ENCODE data around the gene CREBL2.
A peak's percentile ranks its signal among the peaks of the same experiment; 100 is the strongest.
"Not testable (repeated sequence)": the region's sequence is repeated elsewhere in the genome, so short reads cannot be mapped to it uniquely, and the experiment has no call there.

CREBL2 gene

GRCh38 chr12:12598864-12599263 lies 12.8 kb upstream of the CREBL2 start:
- no peak for DNase-seq (ENCODE audit: low spot score)

DNA sequence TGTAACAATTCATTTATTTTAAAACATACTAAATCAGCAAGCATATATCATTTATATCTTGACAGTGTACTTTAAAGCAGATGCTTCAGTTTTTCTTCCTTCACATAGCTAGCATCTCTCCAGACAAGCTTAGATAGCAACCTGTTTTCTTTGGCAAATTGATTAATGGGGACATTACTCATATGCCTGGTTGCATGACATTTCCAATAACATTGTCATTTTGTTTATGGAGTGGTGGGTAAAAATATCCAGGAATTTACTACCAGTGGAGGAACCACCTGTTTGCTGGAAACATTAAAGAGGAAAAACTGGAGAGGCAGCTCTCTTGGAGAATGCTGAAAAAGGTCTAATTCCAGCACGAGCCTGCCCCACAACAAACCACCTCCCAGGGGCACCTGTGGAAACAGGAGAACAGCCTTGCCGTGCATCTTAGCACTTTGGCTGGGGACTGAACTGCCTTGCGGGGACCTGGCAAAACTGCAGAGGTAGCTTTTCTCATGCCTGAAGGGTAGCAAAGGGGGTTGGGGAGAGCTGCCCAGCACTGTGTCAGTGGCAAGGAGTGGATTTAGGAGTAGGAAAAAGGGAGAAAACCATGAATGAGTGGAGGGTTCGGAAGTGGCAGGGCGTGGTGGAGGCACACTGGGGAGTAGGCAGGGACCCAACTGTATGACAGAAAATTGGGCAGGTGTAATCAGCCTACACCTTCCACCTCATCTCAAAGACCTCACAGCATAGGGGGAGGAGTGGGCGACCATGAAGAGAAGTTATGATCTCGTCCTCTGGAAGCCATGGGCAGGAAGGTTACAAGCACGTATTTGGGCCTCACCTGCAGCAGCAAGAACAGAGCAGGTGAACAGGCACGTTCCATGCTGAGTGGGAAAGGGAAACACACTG lies 11.7 kb upstream of the CREBL2 start:
- DNase-seq (ENCODE audit: low spot score), result no peak

DNA sequence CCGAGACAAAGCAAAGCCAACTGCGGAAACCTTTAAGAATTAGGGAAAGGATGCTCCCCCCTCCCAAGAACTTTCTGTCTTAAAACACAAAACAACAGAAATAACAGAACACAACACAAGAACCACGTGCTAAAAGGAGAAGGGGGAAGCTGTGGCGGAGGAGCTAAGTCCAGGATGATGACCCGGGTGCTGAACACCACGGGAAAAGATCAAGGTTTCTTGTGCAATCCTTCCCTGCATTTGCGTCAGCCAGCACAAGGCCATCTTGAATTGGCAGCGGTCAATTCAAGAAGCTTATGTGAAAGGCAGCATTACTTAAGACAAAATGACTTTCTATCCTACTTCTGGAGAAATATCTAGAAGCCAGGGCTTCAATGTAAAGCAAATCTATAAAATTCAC lies 11.0 kb upstream of the CREBL2 start:
- DNase-seq (ENCODE audit: low spot score), result no peak

GRCh38 chr12:12604740-12605139 lies 6.9 kb upstream of the CREBL2 start:
- DNase-seq (ENCODE audit: low spot score), result no peak

GRCh38 chr12:12606781-12607589 lies 4.7 kb upstream of the CREBL2 start:
- no peak for DNase-seq (ENCODE audit: low spot score)

DNA sequence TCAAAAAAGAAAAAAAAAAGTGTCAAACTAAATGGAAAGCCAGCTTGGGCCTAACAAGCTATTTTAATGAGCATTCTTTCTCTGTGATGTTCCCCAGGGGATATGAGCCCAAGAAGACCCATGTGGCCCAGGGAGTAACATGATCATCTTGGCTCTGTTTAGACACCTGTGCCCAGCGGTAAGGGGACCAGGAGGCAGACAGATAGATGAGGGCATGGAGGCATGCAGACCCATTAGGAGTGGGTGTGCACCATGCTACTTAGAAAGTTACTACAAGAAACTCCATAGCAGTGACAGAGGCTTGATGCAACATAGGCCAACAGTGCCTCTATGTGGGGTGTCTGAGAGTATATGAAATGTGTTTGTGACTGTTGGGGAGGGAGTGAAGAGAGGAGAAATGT lies 3.1 kb upstream of the CREBL2 start:
- DNase-seq (ENCODE audit: low spot score), result peak; percentile 41

- no peak for DNase-seq (ENCODE audit: low spot score)
Measured at GRCh38 chr12:12609692-12610091, 2.0 kb upstream of the CREBL2 start.

DNA sequence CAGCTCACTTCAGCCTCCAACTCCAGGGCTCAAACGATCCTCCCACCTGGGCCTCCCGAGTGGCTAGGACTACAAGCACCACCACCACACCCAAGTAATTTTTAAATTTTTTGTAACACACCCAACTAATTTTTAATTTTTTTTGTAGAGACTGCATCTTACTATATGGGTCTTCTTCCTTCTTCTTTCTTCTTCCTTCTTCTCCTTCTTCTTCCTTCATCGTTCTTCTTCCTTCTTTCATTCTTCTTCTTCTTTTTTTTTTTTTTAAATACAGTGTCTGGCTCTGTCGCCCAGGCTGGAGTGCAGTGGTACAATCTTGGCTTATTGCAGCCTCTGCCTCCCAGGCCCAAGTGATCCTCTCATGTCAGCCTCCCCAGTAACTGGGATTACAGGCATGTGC lies 965 bp upstream of the CREBL2 start:
- DNase-seq (ENCODE audit: low spot score), result no peak

DNA sequence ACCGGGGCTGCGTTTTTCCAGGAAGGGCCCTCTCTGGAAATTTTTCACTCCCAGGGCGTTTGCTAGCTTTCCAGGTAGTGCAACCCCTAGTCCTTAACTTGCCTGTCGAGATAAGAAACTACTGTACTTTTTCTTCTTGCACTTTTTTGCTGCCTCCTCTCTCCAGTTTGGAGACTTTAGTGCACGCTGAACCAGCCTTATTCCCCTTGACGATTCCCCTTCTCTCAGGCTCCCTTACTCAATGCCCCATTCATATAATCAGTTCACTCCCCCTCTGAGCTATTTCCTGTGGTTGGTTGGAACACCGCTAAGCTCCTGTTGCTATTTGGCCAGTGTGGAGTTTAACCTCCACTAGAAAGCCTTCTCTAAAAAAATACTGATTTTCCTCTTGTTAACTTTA lies 682 bp downstream of the CREBL2 start:
- peak; percentile 76 for DNase-seq (ENCODE audit: low spot score)

GRCh38 chr12:12613344-12613743 lies 1.7 kb downstream of the CREBL2 start:
- peak; percentile 26 for DNase-seq (ENCODE audit: low spot score)

GRCh38 chr12:12614342-12614741 lies 2.7 kb downstream of the CREBL2 start:
- no peak for DNase-seq (ENCODE audit: low spot score)

DNA sequence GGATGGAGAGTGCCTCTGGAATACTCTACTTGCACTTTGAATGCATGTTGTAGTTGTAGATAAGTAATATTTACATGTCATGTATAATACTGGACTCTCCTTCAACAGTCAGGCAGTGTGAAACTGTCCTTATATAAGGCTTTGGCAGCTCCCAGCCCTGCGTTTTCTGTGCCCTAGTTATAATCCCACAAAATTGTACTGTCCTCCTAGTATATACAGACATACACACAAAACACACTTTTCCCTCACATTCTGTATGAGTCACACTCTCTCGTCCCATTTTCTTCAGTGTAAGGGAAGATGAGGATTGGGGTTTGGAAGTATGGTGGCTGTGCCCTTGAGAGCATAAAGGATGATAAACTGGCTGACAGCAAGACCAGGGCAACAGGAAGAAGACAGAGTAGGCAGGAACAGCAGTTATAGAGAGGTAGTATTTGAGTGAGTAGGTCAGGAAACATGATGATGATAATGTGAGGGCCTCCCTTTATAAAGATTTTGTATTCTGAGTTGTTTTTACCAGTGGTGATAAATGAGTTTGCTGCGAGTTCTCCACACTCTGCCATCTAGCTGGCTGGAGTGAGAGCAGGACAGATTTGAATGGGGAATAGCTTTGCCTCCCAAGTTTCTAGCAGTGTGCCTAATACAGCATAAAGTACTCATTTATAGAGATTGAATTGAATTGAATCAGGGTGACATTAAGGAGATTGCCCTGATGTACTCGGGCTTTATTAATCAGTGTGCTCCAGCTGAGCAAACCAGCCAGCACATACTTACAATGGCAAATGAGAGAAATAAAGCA lies 5.0 kb downstream of the CREBL2 start:
- DNase-seq (ENCODE audit: low spot score), result peak; percentile 63

- DNase-seq (ENCODE audit: low spot score), result not testable (repeated sequence)
Measured at GRCh38 chr12:12618064-12618463, 6.4 kb downstream of the CREBL2 start.

DNA sequence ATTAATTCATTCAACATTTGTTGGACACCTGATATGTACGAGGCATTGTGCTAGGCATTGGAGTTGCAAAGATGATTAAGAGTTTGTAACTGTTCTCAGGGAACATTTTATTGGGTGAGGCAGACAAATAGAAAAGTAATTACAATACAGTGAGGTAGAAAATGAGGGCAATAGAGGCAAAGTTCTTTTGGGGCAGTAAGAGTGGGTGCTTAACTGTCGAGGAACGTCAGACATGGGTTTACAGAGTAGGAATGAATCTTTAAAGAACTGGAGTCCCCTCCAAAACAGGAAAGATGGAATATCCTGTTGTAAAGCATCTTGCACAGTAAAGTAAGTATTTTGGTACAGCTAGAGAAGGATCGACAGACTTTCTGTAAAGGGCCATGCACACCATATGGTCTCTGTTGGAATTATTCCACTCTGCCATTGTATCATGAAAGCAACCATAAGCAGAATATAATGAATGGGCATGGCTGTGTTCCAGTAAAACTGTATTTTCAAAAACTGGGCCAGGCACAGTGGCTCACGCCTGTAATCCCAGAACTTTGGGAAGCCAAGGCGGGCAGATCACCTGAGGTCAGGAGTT lies 9.1 kb downstream of the CREBL2 start:
- DNase-seq (ENCODE audit: low spot score), result peak; percentile 91

DNA sequence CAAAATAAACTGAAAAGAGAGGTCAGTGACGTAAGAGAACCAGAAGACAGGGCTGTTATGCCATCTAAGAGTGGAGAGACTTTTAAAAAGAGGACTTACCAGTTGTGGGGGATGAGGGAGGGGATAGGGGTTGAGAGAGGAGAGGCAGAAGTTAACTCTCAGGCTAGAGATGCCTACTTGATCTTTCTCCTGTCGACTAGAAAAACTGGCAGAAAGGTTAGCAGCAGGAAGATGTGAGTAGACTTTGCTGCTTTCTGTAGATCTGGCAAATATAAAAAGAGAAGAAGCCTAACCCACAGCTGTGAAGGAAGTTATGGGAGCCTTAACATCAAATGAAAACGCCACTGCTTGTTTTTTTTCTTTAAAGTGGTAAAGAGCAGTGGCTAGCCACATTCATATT lies 10.7 kb downstream of the CREBL2 start:
- no peak for DNase-seq (ENCODE audit: low spot score)

DNA sequence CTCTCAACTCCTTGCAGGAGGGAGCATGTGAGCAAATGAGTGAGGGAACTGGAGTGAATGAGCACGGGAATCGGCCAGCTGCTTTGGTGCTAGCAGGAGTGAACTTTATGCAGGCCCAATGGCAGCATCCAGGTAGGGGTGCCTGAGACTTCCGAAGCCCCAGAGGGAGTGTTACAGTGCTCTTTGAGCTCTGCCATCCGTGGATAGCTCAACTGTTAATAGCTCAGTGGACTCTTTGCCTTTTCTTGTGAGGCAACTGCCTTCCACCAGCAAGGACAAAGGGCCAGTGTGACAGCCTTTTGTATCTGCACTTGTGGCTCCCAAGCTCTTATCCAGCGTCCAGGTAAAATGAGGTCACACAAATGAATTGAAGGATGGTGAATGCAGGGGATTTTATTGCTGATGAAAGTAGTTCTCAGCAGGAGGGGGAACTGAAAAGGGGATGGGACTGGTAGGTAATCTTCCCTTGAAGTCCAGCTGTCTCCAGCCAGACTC lies 12.9 kb downstream of the CREBL2 start:
- no peak for DNase-seq (ENCODE audit: low spot score)

DNA sequence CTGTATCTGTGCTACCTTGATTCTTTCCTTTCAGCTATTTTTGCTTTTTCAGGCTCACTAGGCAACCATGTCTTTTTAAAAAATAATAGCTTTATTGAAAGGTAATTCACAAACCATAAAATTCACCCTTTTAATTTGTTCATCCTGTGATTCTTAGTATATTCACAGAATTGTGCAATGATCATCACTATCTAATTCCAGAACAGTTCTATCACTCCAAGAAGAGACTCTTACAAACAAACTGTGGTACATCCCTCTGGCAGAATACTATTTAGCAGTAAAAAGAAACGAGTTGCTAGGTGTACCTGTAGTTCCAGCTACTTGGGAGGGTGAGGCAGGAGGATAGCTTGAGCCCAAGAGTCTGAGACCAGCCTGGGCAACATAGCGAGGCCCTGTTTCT lies 14.8 kb downstream of the CREBL2 start:
- DNase-seq (ENCODE audit: low spot score), result no peak

DNA sequence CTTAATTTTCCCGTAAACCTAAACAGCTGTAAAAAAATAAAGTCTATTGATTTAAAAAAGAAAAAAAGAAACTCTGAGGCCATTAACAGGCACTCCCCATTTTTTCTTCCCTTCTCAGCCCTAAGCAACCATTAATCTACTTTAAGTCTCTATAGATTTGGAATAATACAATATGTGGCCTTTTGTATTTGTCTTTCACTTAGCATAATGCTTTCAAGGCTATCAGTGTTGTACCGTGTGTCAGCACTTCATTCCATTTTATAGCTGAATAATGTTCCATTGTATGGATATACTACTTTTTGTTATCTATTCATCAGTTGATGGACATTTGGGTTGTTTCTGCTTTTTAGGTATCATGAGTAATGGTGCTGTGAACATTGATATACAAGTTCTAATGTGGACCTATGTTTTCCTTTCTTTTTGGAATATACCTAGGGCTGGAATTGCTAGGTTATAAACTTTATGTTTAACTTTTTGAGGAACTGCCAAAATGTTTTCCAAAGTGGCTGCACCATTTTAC lies 15.7 kb downstream of the CREBL2 start:
- no peak for DNase-seq (ENCODE audit: low spot score)

DNA sequence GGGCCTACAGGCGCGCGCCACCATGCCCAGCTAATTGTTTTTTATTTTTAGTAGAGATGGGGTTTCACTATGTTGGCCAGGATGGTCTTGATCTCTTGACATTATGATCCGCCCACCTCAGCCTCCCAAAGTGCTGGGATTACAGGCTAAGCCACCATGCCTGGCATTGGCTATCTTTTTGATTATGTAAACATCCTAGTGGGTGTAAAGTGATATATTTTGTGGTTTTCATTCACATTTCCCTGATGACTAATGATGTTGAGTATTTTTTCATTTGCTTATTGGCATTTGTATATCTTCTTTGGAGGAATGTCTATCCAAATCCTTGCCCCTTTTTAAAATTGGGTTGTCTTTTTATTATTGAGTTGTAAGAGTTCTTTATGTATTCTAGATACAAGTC lies 16.3 kb downstream of the CREBL2 start:
- no peak for DNase-seq (ENCODE audit: low spot score)

- no peak for DNase-seq (ENCODE audit: low spot score)
Measured at GRCh38 chr12:12630850-12631249, 19.2 kb downstream of the CREBL2 start.

DNA sequence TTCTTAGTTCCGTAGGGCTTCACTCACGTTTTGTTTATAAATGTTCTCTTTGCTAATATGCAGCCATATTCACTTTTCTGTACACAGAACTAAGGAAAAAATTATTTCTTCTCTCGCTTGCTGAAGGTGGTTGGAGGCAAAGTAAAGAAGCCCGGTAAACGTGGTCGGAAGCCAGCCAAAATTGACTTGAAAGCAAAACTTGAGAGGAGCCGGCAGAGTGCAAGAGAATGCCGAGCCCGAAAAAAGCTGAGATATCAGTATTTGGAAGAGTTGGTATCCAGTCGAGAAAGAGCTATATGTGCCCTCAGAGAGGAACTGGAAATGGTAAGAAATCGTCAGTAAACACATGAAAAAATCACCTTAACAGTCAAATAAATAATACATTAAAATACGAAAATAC lies 24.0 kb downstream of the CREBL2 start:
- DNase-seq (ENCODE audit: low spot score), result no peak

GRCh38 chr12:12636641-12637040 lies 25.0 kb downstream of the CREBL2 start:
- no peak for DNase-seq (ENCODE audit: low spot score)
